CD4-positive, alpha-beta T cell (primary cell): ENCODE measurements around the gene SMIM38. TPM values are rescaled to one million over a fixed set of nuclear protein-coding genes. Genes with fewer than 3 reads are reported as not detected.

Experiments used
- ATAC-seq: fragments of 200-7000 bp; cut with Tn5 transposase; one replicate; pipeline ENCODE4 v1.10.0; 2022; ENCODE audit warnings: mild to moderate bottlenecking; ENCODE audit not compliant: poor library complexity
- CTCF ChIA-PET: fragments of 350-600 bp; sonication (Branson Sonifier 250); formaldehyde crosslinking; loops from one replicate; lab custom pipeline; 2021; ENCODE audit warnings: antibody characterized with exemption, inconsistent platforms; lab: Charles Lee
- POLR2A ChIA-PET: fragments of 350-600 bp; sonication (Branson Sonifier 250); formaldehyde crosslinking; loops from one replicate; lab custom pipeline; 2021; ENCODE audit warnings: antibody characterized with exemption, inconsistent platforms; lab: Charles Lee
- DNase-seq, 14 experiments: peaks; one replicate each; pipeline ENCODE4 v3.0.0-alpha.2; 2013 to 2020; ENCODE audit warnings: mixed read lengths in 2 of 14
- H3K27ac ChIP-seq, 2 donors: one replicate each; pipeline versions ENCODE4 v1.5.1 to v1.7.0; 2013; ENCODE audit warnings: low read length in 2 of 2, low read depth in 1 of 2, mild to moderate bottlenecking in 1 of 2
- H3K27me3 ChIP-seq, 2 experiments: 1 replicate in 1 of 2; 2 replicates in 1 of 2; pipeline versions ENCODE4 v1.6.1 to v1.7.0; 2013; ENCODE audit warnings: low read length in 2 of 2, control low read depth in 1 of 2, mild to moderate bottlenecking in 1 of 2, moderate library complexity in 1 of 2; ENCODE audit not compliant: insufficient read depth in 2 of 2, control insufficient read depth in 1 of 2
- H3K36me3 ChIP-seq: one replicate; pipeline ENCODE4 v1.6.1; 2013; ENCODE audit warnings: low read length, control low read depth; ENCODE audit not compliant: insufficient read depth
- H3K4me1 ChIP-seq: one replicate; pipeline ENCODE4 v1.6.1; 2013; ENCODE audit warnings: low read length, control low read depth; ENCODE audit not compliant: insufficient read depth
- H3K4me3 ChIP-seq: one replicate; pipeline ENCODE4 v1.5.1; 2013; ENCODE audit warnings: mild to moderate bottlenecking, low read length, moderate library complexity
- H3K9me3 ChIP-seq, 2 experiments: 1 replicate in 1 of 2; 2 replicates in 1 of 2; pipeline versions ENCODE4 v1.6.1 to v1.7.0; 2013; ENCODE audit warnings: low read length in 2 of 2, mild to moderate bottlenecking in 2 of 2, control low read depth in 1 of 2, moderate library complexity in 1 of 2; ENCODE audit not compliant: control insufficient read depth in 1 of 2, insufficient read depth in 1 of 2
- H3K27ac Mint-ChIP-seq: one replicate; pipeline ENCODE4 v1.8.0; 2020; ENCODE audit warnings: mixed read lengths
- H3K27me3 Mint-ChIP-seq: one replicate; pipeline ENCODE4 v1.8.0; 2021; ENCODE audit warnings: mixed read lengths
- H3K36me3 Mint-ChIP-seq: one replicate; pipeline ENCODE4 v1.8.0; 2021; ENCODE audit warnings: low read depth, mixed read lengths
- H3K4me1 Mint-ChIP-seq: one replicate; pipeline ENCODE4 v1.8.0; 2021; ENCODE audit warnings: low read depth, mixed read lengths
- H3K4me3 Mint-ChIP-seq: one replicate; pipeline ENCODE4 v1.8.0; 2020; ENCODE audit warnings: mild to moderate bottlenecking, mixed read lengths
- H3K9me3 Mint-ChIP-seq: one replicate; pipeline ENCODE4 v1.8.0; 2020; ENCODE audit warnings: mixed read lengths
- CTCF ChIP-seq: fragments of 200-600 bp; IDR thresholded peaks from one replicate; pipeline ENCODE4 v1.8.0; 2022; ENCODE audit warnings: antibody characterized with exemption, mild to moderate bottlenecking
- intact Hi-C, 2 experiments: fragments of 100-400 bp; cut with DNase I in 1 of 2; cut with micrococcal nuclease in 1 of 2; formaldehyde crosslinking; loops; one replicate each; pipeline versions ENCODE4 v1.15.1 to v1.9.0; 2023 to 2025; cut with DNase I, micrococcal nuclease
- total RNA-seq, 174 experiments: library from RNA in 2 of 174; stranded (reverse) in 2 of 174; gene quantifications; one replicate each; pipeline ENCODE4 v1.2.3 and lab custom pipeline; 2021 to 2026

SMIM38 gene
- total RNA-seq, 2 experiments from 2014 or later, result 0.08 to 0.30 TPM

- intact Hi-C loops, result no loop called here
- Mint-ChIP-seq H3K27ac (no peak overlapping the region), H3K36me3 (no peaks in the 10 kb centered on the region), H3K27me3 (no peaks in the 10 kb centered on the region), H3K9me3 (no peaks in the 10 kb centered on the region), H3K4me3 (no peak overlapping the region), H3K4me1 (peaks cover 7% of the 10 kb centered on the region)
- CTCF ChIA-PET, result no interaction called here
- POLR2A ChIA-PET, result no interaction called here
- no peaks in the 10 kb centered on the region for H3K4me1 ChIP-seq
- DNase-seq, result no peak
- H3K4me3 ChIP-seq, result no peak overlapping the region
- H3K27me3 ChIP-seq, result no peaks in the 10 kb centered on the region
- peaks cover 0 to 4% of the 10 kb centered on the region in 2 experiments for H3K9me3 ChIP-seq
- no peak for ATAC-seq
- TF ChIP-seq CTCF, result no peak
- H3K27ac ChIP-seq, result no peak overlapping the region
- no peaks in the 10 kb centered on the region for H3K36me3 ChIP-seq
These were observed 41.9 kb upstream of the SMIM38 start for GRCh38 chr11:69113646-69114340.

- no peak overlapping the region for H3K4me3 Mint-ChIP-seq
- DNase-seq (no peak), ATAC-seq (no peak)
- H3K36me3 Mint-ChIP-seq, result no peaks in the 10 kb centered on the region
- Histone ChIP-seq H3K4me3 (no peak overlapping the region), H3K4me1 (no peaks in the 10 kb centered on the region), H3K27me3 (no peaks in the 10 kb centered on the region), H3K27ac (no peak overlapping the region), H3K36me3 (no peaks in the 10 kb centered on the region), H3K9me3 (peaks cover 0 to 4% of the 10 kb centered on the region in 2 experiments)
- CTCF ChIA-PET, result no interaction called here
- TF ChIP-seq CTCF, result no peak
- H3K9me3 Mint-ChIP-seq, result no peaks in the 10 kb centered on the region
- no peak overlapping the region for H3K27ac Mint-ChIP-seq
- POLR2A ChIA-PET, result no interaction called here
- intact Hi-C loops, result no loop called here
- no peaks in the 10 kb centered on the region for H3K27me3 Mint-ChIP-seq
- H3K4me1 Mint-ChIP-seq, result peaks cover 11% of the 10 kb centered on the region
These were observed 41.4 kb upstream of the SMIM38 start for GRCh38 chr11:69114362-69114761.

GRCh38 chr11:69114811-69115523 is 40.8 kb upstream of the SMIM38 start:
- no peaks in the 10 kb centered on the region for H3K27me3 Mint-ChIP-seq
- Histone ChIP-seq H3K4me1 (no peaks in the 10 kb centered on the region), H3K36me3 (no peaks in the 10 kb centered on the region), H3K27me3 (no peaks in the 10 kb centered on the region), H3K27ac (no peak overlapping the region), H3K9me3 (peaks cover 0 to 4% of the 10 kb centered on the region in 2 experiments), H3K4me3 (no peak overlapping the region)
- ChIA-PET CTCF (no interaction called here), POLR2A (no interaction called here)
- H3K9me3 Mint-ChIP-seq, result no peaks in the 10 kb centered on the region
- peaks cover 13% of the 10 kb centered on the region for H3K4me1 Mint-ChIP-seq
- no peak for DNase-seq
- no peak overlapping the region for H3K4me3 Mint-ChIP-seq
- TF ChIP-seq CTCF, result no peak
- no peak for ATAC-seq
- intact Hi-C loops, result no loop called here
- no peaks in the 10 kb centered on the region for H3K36me3 Mint-ChIP-seq
- no peak overlapping the region for H3K27ac Mint-ChIP-seq
